Fibroblast of villous mesenchyme (primary cell): ENCODE results near the gene TYW1. TPM values are rescaled to one million over a fixed set of nuclear protein-coding genes. Genes with fewer than 3 reads are reported as not detected.
"Not testable (repeated sequence)": the region's sequence is repeated elsewhere in the genome, so short reads cannot be mapped to it uniquely, and the experiment has no call there.

Experiments used
- DNase-seq: peaks from one replicate; pipeline ENCODE4 v3.0.0-alpha.2; 2010; ENCODE audit warnings: low read depth
- H3K4me3 ChIP-seq: 2 replicates; pipeline ENCODE4 v1.5.1; 2011; ENCODE audit warnings: low read depth, mild to moderate bottlenecking, low read length
- CTCF ChIP-seq: IDR thresholded peaks from 2 replicates; pipeline ENCODE4 v1.5.1; 2012; ENCODE audit warnings: low read depth, mild to moderate bottlenecking, low read length; ENCODE audit not compliant: insufficient read depth
- total RNA-seq: library from RNA; depleted of rRNA; stranded (reverse); fragments of >200 nt; gene quantifications from 2 replicates; pipeline ENCODE4 v1.2.3, GENCODE V29; 2012

The TYW1 gene
- total RNA-seq, 1 donor: 19.0 TPM

- no peak for TF ChIP-seq CTCF
- no peak overlapping the region for H3K4me3 ChIP-seq
- no peak for DNase-seq
These were observed 26.3 kb upstream of the TYW1 start for GRCh38 chr7:66970310-66970709.

GRCh38 chr7:66974986-66975590 lies 21.5 kb upstream of the TYW1 start:
- TF ChIP-seq CTCF: no peak
- DNase-seq: no peak
- H3K4me3 ChIP-seq: no peak overlapping the region

GRCh38 chr7:66978312-66978711 lies 18.3 kb upstream of the TYW1 start:
- not testable (repeated sequence) for DNase-seq, H3K4me3 ChIP-seq

- not testable (repeated sequence) for H3K4me3 ChIP-seq
- peak; percentile 18 for DNase-seq
These were observed 17.6 kb upstream of the TYW1 start for GRCh38 chr7:66979013-66979412.

- DNase-seq, H3K4me3 ChIP-seq: not testable (repeated sequence)
These were observed 16.3 kb upstream of the TYW1 start for GRCh38 chr7:66980336-66980735.

- DNase-seq, H3K4me3 ChIP-seq: not testable (repeated sequence)
These were observed 7.1 kb upstream of the TYW1 start for GRCh38 chr7:66989552-66989951.

GRCh38 chr7:66994051-66994450 lies 2.6 kb upstream of the TYW1 start:
- peak overlapping the region; percentile 75 for H3K4me3 ChIP-seq
- peak; percentile 8 for DNase-seq

- peak overlapping the region; percentile 75 for H3K4me3 ChIP-seq
- peak; percentile 23 for TF ChIP-seq CTCF
- DNase-seq: peak; percentile 87
These were observed 2.0 kb upstream of the TYW1 start for GRCh38 chr7:66994691-66995049.

GRCh38 chr7:66995050-66995776 lies 1.4 kb upstream of the TYW1 start, which contains the start of gene SBDS:
Gene SBDS (minus strand): TSS chr7:66995586. CDS start chr7:66995417, 169 bp downstream.
- H3K4me3 ChIP-seq: peak within 1 kb of the TSS; percentile 75
- DNase-seq: peak; percentile 99

GRCh38 chr7:67000601-67001258 lies 4.1 kb downstream of the TYW1 start:
- not testable (repeated sequence) for H3K4me3 ChIP-seq, DNase-seq

- not testable (repeated sequence) for H3K4me3 ChIP-seq, DNase-seq
These were observed 7.5 kb downstream of the TYW1 start for GRCh38 chr7:67004145-67004544.
